HL-60 (cell line): ENCODE measurements around the gene NPEPL1.

Experiments used
- DNase-seq, 2 experiments: peaks; one replicate each; pipeline ENCODE4 v3.0.0-alpha.2; 2010 to 2020; ENCODE audit warnings: low read depth in 1 of 2, low spot score in 1 of 2
- H3K27ac ChIP-seq: fragments of 250-450 bp; sonication (Bioruptor Pico); replicated peaks from 2 replicates; pipeline ENCODE4 v1.5.1; 2020; ENCODE audit warnings: mild to moderate bottlenecking, moderate library complexity
- H3K27me3 ChIP-seq: fragments of 250-450 bp; sonication (Bioruptor Pico); 2 replicates; pipeline ENCODE4 v1.5.1; 2021; ENCODE audit warnings: mild to moderate bottlenecking, moderate library complexity; ENCODE audit not compliant: insufficient read depth, poor library complexity, severe bottlenecking
- H3K4me3 ChIP-seq: replicated peaks from 2 replicates; pipeline ENCODE4 v1.5.1; 2011; ENCODE audit warnings: mild to moderate bottlenecking, control low read depth, low read length; ENCODE audit not compliant: insufficient read depth
- GABPA ChIP-seq: IDR thresholded peaks from 2 replicates; pipeline ENCODE4 v1.6.1; 2012; ENCODE audit warnings: low read depth
- POLR2AphosphoS5 ChIP-seq: IDR thresholded peaks from 2 replicates; pipeline ENCODE4 v1.6.1; 2012; ENCODE audit warnings: low read depth
- REST ChIP-seq: IDR thresholded peaks from 2 replicates; pipeline ENCODE4 v1.6.1; 2012; ENCODE audit warnings: low read depth; ENCODE audit not compliant: insufficient replicate concordance
- SPI1 ChIP-seq: IDR thresholded peaks from 2 replicates; pipeline ENCODE4 v1.6.1; 2012; ENCODE audit warnings: low read depth, mild to moderate bottlenecking, borderline replicate concordance
- TF ChIP-seq, protein P1 (sequence below): IDR thresholded peaks from one replicate; pipeline ENCODE4 v1.5.1; 2011; ENCODE audit warnings: low read length, control low read depth, inconsistent platforms; ENCODE audit not compliant: insufficient read depth

The NPEPL1 gene

DNA sequence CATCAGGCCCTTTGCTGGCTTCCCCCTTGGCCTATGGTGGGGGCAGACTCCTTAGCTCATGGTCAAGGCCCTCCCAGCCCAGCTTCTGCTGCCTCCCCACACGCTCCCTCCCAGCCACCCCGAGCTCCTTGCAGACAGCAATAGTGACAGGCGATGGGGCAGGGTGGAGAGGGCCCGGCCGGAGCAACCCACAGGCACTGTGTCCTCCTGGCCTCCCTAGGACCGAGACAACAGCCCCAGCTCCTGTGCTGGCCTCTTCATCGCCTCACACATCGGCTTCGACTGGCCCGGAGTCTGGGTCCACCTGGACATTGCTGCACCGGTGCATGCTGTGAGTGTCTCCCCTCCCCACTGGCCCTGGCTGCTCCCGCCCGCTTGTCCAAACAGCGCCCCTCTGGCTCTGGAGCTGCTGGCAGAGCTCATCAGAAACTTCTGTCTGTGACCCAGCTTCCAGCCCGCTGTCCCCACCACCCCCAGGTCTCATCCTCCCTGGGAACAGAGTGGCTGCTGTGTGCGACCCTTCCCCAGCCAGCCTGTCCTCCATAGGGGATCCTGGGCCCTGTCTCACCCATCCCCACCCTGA lies 21.8 kb downstream of the NPEPL1 start:
- no peak for DNase-seq
- Histone ChIP-seq H3K27me3 (no peaks in the 10 kb centered on the region), H3K4me3 (no peak overlapping the region), H3K27ac (no peak overlapping the region)
- TF ChIP-seq, protein P1, sequence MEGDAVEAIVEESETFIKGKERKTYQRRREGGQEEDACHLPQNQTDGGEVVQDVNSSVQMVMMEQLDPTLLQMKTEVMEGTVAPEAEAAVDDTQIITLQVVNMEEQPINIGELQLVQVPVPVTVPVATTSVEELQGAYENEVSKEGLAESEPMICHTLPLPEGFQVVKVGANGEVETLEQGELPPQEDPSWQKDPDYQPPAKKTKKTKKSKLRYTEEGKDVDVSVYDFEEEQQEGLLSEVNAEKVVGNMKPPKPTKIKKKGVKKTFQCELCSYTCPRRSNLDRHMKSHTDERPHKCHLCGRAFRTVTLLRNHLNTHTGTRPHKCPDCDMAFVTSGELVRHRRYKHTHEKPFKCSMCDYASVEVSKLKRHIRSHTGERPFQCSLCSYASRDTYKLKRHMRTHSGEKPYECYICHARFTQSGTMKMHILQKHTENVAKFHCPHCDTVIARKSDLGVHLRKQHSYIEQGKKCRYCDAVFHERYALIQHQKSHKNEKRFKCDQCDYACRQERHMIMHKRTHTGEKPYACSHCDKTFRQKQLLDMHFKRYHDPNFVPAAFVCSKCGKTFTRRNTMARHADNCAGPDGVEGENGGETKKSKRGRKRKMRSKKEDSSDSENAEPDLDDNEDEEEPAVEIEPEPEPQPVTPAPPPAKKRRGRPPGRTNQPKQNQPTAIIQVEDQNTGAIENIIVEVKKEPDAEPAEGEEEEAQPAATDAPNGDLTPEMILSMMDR = no peak
- TF ChIP-seq POLR2AphosphoS5 = no peak

- H3K27ac ChIP-seq = no peak overlapping the region
- no peak overlapping the region for H3K4me3 ChIP-seq
- no peak for DNase-seq
- no peaks in the 10 kb centered on the region for H3K27me3 ChIP-seq
- TF ChIP-seq GABPA (no peak), POLR2AphosphoS5 (no peak), SPI1 (no peak), REST (no peak)
- TF ChIP-seq, protein P1 = no peak
Observed at GRCh38 chr20:58714923-58715351, 22.3 kb downstream of the NPEPL1 start.

GRCh38 chr20:58715391-58715800 lies 22.8 kb downstream of the NPEPL1 start:
- TF ChIP-seq, protein P1 = no peak
- no peak for TF ChIP-seq REST
- TF ChIP-seq POLR2AphosphoS5 = no peak
- no peak for TF ChIP-seq SPI1
- TF ChIP-seq GABPA = no peak
- Histone ChIP-seq H3K4me3 (no peak overlapping the region), H3K27ac (no peak overlapping the region), H3K27me3 (no peaks in the 10 kb centered on the region)
- DNase-seq = no peak
